T1000 (cell line): ENCODE results near the gene AATF.

Experiments used
- DNase-seq: peaks from one replicate; lab custom pipeline; 2025; ENCODE audit warnings: mixed read lengths; lab: John Stamatoyannopoulos, UW

AATF gene

DNA sequence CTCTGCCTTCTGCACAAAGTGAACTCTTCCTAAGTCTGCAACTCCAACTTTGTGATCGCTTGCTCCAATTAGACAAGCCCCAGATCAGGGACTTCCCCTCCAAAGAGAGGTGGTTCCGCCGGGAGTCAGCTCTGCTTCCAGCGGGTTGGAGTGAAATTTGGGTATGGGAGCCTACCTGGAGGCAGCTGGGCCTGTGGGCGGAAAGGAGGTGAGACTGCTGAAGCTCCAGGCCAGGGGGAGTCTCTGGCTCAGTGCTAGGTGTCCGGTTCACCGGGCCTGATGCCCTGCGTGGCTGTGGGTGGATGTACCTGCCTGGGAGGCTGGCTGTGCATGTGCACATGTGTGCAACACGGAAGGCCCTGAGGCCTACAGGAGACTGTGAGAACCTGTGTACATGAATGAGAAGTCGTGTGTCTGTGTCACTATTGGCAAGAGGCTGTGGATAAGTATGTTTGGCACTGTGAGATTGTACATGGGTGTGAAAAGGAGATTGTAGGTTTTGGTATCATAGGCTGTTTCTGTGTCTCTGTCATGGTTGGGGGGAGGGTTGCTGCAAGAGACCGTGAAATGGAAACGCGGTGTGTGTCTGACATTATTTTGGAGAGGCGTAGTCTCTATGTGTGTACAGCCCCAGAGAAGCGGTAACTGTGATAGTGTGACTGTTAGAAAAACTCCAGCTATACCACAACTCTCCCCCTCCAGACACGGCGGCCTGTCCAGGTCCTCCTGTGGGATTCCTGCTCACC, 7.3 kb upstream of the AATF start:
- no peak for DNase-seq

DNA sequence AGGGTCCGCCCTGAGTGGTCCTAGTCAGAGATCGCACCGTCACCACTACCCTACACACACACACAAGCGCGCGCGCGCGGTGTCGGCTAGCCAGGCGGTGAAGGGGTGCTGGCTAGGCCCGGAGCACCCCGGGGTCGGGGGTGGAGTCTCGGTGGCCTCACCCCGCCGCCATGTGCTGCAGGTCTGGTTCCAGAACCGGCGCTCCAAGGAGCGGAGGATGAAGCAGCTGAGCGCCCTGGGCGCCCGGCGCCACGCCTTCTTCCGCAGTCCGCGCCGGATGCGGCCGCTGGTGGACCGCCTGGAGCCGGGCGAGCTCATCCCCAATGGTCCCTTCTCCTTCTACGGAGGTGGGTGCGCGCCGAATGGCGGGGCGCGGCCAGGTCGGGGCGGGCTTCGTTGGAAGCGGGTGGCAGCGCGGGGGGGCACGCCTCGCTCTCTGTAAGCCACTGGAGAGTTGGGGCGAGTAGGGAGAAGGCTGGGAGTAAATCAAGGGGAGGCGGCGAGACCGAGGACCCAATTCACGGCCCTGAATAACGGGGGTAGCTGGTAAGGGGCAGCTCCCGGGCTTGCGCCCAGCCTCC, 6.6 kb upstream of the AATF start:
- DNase-seq = no peak

DNA sequence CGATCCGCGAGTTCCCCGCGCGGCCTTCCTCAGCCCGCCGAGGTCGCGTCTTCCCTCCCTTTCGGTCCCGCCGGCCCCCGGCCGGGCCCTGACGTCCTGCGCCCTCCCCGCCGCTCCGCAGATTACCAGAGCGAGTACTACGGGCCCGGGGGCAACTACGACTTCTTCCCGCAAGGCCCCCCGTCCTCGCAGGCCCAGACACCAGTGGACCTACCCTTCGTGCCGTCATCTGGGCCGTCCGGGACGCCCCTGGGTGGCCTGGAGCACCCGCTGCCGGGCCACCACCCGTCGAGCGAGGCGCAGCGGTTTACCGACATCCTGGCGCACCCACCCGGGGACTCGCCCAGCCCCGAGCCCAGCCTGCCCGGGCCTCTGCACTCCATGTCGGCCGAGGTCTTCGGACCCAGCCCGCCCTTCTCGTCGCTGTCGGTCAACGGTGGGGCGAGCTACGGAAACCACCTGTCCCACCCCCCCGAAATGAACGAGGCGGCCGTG, 6.1 kb upstream of the AATF start:
- DNase-seq = no peak

DNA sequence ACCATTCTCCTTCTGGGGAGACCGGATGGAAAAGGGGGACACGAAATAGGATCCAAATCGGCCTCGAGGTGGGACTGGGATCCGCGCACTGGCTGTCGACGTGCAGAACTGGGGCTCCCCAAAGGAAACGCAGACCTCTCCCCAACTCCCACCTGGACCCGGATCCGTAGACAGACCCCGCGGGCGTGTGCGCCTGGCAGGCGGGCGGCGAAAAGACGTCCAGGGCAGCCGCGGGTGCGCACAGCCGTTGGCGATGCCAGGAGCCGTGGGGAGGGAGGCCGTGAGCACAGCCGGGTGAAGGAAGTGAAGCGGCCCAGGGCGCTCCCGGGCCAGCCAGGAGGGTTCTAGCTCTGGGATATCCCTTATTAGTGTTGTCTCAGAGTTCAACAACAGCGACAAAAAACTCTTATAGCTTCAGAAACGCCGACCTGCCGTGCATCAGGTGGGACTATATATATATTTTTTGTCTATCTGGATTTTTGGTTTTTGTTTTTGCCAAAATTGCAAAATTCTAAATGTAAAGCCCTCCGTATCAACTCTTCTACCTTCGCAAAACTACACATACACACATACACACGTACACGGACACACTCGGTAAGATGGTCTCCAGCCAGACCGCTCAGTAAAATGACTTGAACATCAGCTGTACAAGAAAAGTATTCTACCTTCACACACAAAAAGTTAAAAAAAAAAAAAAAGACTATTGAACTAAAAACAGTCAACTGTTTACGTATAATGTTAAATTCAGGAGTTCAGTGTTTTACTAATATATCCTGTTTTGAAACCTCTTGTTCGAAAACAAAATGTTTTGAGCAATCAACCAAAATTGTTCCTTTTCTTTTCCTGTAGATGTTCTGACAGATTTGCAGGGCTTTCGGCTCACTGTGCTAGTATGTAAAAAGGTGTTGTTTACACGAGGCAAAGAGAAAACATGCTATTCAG, 5.2 kb upstream of the AATF start:
- no peak for DNase-seq

DNA sequence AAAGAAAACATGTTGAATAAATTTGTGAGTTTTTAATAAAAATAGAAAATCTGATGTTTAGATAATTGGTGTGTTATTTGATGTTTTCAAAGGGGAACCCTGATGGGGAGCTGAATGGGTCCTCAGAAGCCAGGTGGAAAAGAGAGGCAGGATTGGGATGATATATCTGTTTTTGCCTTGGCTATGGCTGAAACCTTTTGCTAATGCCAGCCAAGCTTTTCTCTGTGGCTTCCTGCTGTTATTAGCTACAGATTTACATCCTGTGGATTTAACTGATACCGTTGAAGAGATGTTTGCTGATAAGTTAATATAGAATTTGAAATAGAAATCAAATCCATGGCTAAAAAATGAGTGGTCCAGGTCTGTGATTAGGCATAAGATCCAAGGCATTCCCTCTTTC, 4.2 kb upstream of the AATF start:
- DNase-seq = no peak

DNA sequence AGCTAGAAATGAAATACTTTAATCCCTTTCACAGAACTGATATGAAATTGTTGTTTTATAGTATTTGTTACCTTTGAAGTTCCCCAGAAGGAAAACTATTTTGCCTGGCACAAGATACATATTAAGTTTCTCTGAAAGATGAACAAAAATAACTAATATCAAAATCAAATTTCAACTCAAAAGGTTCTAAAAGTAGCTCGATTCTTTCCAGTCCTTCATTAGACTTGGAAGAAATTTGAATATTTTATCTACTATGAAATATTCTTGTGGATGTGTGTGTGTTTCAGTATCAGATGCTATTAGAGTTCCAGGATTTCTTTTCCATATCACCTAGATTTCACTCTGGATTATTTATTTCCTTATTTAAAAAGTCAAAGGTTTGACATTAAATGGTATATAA, 3.6 kb upstream of the AATF start:
- DNase-seq = no peak

DNA sequence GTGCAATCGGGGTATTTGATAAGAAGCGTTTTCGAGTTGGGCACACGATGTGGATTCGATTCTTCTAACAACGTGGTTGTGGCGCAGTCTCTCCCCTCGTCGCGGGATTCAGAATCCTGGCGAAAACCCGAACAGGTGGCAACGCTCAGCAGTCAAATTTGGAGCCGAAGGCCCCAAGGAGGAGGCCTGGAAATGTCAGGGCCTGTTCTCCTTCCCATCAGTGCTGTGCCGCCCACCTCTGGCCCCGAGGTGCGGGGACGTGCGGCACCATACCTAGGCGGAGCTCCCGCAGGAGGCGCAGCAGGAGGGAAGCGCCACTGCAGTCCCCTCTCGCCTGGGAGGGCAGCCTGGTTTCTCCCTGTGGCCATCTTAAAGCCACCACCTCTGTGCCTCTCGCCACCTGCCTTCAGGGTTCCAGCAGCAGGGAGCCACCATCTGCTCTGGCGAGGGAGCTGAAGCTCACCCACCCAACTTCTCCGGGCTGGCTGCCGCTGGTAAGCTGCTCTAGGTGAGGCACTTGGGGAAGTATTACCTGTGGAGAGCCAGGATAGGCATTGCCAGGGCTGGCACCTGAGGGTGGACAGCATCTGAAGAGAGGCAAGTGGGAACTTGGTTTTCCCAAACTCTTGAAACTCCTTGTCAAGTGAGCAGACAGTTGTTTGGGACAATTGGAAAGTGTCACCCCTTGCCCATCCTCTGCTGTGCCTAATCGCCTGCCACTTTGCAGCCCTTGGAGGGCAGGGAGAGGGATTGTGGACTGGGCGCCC, 2.6 kb upstream of the AATF start:
- DNase-seq = no peak

DNA sequence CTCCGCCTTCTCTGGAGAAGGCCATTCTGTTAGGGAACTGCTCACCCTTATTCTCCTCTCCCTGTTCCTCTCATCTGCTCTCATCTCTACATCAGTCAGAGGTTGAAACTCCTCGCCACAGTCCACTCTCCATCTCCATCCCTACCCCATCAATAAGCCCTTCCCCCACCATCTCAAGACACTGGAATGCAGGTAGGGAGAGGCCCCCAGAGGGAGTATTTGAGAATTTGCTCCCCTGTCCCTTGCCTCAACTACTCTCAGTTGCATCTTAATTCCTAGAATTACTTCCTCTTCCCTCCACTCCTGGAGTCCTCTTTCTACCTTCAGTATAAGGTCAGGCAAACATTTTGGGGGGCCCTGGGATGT, 2.0 kb upstream of the AATF start:
- no peak for DNase-seq

DNA sequence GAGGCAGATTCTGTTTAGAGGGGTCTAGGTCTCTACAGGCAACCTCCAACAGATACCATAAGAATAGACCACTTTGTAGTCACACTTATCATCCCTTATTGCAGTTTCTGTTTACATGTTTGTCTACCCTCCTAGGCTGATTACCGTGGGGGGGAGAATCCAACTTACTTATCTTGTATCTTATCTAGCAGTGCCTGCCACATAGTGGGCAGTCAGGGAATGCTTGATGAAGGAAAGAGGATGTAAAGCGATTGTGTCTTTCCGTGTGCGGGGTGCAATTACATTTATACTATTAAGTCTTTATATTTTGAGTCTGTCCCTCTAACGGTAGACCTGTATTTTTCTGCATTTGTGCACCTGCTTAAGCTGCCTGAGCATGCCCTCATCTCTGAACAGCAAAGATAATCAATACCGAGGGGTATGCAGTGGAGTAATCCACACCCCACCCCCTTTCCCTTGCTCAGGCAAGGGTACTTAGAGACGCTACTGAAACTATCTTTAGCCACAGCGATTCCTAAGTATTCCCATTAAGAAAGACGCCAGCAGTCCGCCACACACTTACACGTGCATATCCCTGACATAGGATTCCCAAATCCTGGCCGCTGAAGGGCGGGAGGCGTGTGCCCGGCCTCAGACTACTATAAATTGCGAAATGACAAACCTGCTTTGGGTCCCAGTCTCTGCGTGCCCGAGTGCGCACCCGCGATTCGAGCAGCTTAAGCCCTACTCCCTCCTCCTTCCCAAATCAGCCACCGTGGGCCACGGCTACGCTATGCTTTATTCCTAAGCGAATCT, 635 bp upstream of the AATF start:
- no peak for DNase-seq

DNA sequence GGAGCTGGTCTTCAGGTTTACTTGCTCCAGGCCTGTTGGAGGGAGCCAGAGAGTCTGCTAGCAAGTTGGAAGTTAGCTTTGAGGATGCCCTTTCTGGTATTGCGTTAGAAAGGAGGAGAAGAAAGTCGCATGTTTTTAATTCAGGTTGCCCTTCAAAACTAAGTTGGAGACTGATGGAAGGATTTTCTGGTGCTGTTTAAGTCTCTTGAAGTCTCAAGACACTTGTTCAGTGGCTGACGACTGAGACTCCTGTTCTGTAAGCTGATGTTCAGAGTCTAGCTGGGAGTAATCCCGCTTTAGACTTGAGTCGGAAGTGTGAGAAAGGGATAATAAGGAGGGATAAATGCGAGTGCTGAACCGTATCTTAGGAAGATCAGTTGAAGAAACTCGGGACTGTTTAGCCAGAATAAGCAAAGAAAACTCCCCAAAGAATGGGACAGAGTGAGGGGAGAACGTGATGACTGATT, 740 bp downstream of the AATF start:
- DNase-seq = no peak

DNA sequence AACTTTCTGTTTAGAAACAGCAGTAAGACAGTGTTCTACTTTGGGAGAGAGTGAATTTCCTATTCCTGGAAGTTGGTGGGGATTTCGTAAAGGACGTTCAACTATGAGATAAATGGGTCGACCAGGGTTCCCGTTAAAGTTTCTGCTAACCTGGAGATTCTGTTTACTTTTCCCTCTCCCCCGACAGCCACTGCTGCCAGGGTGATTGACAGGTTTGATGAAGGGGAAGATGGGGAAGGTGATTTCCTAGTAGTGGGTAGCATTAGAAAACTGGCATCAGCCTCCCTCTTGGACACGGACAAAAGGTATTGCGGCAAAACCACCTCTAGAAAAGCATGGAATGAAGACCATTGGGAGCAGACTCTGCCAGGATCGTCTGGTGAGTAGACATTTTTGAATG, 1.3 kb downstream of the AATF start:
- no peak for DNase-seq

DNA sequence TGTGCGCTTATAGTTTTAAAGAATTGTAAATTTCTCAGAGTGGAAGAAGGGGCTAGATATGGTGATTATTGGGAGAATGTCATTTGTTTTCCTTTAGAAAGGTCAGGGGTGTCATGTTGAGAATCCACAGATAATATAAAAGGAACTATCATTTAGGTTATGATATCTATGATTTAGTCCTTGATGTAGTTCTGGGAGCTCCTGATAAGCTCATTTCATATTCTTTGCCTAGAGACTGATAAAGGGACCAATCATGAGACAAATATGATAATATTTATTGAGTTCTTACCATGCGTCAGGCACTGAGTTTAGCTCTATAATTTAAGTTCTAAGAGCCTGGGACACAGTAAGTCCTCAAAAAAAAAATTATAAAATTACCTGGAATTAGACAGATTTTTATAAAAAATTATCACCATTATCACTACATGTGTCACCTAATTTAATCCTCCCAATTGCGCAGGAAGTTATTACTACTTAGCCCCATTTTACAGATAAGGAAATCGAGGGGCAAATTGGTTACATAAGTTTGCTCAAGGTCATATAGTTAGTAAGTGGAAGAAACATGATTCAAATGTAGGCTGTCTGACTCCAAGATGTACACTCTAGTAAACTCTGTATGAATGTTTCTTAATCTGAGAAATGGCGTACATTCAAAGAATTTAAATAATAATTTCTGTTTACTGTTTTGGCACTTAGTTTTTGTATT, 2.5 kb downstream of the AATF start:
- DNase-seq = no peak

DNA sequence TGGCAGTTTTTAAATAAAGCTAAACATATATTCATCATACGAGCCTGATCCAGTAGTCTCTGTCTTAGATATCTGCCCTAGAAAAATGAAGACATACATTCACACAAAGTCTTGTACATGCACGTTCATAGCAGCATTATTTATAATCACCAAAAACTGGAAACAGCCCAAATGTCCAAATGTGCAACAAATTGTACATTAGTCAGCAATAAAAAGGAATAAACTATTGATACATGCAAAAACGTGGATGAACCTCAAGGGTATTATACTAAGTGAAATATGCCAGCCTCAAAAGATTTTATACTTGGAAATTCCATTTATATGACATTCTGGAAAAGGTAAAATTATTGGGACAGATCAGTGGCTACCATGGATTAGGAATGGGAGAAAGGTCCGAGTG, 22.8 kb downstream of the AATF start:
- no peak for DNase-seq

DNA sequence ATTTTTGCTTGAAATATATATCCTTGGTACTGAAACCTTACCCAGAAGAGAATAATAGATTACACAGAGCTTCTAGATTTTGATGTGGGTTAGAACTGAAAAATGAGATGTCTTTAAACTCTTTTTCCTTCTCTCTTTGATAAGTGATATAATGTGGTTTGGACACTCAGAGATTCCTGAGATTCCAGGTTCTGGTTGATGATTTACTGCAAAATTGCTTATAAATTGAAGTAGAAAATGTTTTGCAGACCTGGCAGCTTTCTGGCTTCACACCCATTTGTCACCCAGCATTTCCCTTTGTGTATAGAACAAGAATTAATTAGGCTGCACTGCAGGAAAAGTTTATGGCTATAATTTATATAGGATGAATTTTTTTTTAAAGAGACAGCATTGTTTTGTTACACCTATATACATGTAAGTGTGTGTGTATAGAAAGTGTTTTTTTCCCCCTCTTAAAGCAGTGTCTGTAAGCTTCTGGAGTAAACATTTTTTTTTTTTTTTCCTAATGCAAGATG, 23.5 kb downstream of the AATF start:
- no peak for DNase-seq

DNA sequence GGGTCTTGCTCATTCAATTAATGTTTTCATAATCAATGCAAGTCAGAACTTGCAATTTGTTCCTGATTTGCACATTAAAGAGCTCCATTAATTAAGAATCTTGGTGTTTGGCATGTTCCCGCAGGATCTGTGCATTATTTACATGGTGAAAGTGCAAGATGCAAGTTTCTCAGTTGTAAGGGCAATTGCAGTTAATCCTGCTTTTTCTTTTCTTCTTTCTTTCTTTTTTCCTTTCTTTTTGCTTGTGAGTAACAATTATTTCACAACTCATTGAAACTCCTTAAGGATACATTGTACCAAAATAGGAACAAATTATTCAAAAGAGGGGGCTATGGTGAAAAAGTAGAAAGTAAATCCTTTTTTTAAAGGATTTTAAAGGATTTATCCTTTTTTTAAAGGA, 24.2 kb downstream of the AATF start:
- DNase-seq = no peak

DNA sequence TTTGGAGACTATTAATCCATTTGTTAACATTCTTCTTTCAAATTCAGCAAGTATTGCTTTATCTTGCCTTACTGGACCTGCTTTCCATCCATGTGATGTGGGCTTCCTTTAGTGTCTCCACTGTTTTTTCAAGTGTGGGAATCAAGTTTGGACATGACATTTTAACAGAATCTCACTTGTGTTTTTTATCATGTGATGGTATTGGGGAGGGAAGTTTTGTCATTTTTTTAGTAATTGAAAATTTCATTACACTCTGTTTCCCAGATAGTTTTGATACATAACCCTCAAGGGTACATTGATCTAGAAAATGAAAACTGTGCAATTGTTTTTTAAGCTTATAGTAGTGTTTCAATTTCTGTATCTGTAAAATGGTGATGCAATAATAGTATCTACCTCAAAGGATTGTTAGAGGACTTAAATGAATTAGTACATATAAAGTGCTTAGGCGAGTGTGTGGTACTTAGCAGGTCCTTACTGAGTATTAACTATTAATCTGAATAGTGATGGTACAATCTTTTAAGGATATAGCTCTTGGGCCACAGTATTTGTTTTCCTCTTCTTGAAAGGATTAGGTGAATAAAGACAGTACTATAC, 27.3 kb downstream of the AATF start:
- DNase-seq = no peak

DNA sequence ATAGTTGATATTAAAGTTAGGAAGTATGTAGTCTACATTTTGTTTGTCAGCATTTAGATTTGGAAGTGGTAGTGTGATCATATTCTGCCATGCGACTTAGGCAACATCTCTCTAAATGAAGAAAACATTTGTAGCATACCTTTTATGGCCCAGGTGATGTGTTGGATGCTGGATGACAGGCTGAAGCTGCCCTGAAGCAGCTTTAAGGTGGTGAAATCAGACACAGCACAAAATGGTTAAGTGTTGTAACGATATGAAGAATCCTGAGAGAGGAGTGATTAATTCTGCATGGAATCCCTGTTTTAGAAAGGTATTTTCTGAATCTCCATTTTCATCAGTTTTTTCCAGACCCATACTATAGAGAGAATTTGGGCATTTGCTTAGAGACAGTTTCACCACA, 28.3 kb downstream of the AATF start:
- no peak for DNase-seq

DNA sequence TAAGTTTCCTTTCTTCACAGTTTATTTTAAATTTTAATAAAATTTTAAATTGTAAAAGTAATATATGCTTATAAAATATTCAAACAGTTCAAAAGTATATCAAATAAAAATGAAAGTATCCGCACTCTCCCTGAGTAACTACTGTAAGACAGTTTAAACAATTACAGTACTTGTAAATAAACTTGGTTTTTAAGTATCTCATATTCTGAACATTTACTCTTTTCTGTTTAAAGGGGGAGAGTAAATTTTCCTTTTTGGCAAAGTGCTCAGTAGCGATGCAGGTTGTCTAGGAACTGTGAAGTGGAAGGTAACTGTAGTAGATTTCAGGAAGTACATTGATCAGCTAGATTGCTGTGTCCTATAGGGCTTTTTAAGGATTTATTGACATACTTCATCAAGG, 28.8 kb downstream of the AATF start:
- no peak for DNase-seq

DNA sequence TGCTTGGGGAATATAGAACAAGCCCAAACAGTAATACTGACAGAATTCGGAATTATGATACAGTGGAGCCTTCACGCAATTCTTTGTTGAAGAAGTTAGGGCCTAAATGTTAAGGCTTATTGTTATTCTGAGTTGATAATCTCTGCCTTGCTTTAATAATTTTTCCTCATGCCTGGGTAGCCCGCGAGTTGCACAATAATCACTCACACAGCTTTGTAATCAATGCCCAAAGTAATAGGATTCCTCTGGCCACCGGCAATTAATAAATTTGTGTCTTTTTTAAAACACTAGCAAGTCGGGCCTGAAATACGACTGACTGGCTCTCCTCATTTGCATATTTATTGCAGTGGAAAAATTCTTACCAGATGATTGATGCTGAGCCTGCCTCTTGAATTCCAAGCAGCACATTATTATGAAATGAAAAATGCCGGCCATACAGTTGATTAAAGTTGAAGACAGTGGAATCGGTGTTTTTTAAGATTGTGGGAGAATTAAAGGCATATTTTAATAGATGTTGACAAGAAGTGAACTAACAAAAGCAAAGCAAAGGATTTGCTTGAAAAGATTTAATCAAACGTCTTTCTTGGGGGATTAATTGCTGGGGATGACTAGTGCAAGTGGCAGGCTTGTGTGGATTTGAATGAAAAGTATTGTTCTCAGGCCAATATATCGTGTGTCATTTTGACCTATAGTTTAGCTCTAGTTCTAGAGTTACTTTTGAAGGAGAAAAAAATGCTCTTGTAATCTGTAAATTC, 30.2 kb downstream of the AATF start:
- no peak for DNase-seq
